CD14-positive monocyte (primary cell): ENCODE measurements around the gene STOML3. TPM values are rescaled to one million over a fixed set of nuclear protein-coding genes. Genes with fewer than 3 reads are reported as not detected.

Experiments
- DNase-seq, 3 donors: peaks; one replicate each; pipeline ENCODE4 v3.0.0-alpha.2; 2011 to 2022
- H2AFZ ChIP-seq: 2 replicates; pipeline ENCODE4 v1.6.0; 2012; ENCODE audit warnings: mild to moderate bottlenecking, low read depth, low read length, inconsistent platforms; ENCODE audit not compliant: insufficient read depth, poor library complexity, severe bottlenecking
- H3K27ac ChIP-seq, 2 donors: 1 replicate in 1 of 2; 2 replicates in 1 of 2; pipeline ENCODE4 v1.5.1; 2012 to 2013; ENCODE audit warnings: low read length in 2 of 2, control low read depth in 1 of 2, inconsistent platforms in 1 of 2, low read depth in 1 of 2, mild to moderate bottlenecking in 1 of 2
- H3K27me3 ChIP-seq, 2 donors: one replicate each; pipeline versions ENCODE4 v1.6.0 to v1.6.1; 2011 to 2013; ENCODE audit warnings: low read length in 2 of 2; ENCODE audit not compliant: control insufficient read depth in 2 of 2, insufficient read depth in 2 of 2
- H3K36me3 ChIP-seq, 2 donors: replicated peaks in 1 of 2; 1 replicate in 1 of 2; 2 replicates in 1 of 2; pipeline versions ENCODE4 v1.5.1 to v1.6.1; 2012 to 2013; ENCODE audit warnings: low read length in 2 of 2, control low read depth in 1 of 2, inconsistent platforms in 1 of 2, mild to moderate bottlenecking in 1 of 2; ENCODE audit not compliant: insufficient read depth in 2 of 2, control insufficient read depth in 1 of 2
- H3K4me1 ChIP-seq, 2 donors: 1 replicate in 1 of 2; 2 replicates in 1 of 2; pipeline versions ENCODE4 v1.5.1 to v1.6.1; 2012 to 2013; ENCODE audit warnings: low read length in 2 of 2, control low read depth in 1 of 2, inconsistent platforms in 1 of 2, mild to moderate bottlenecking in 1 of 2, moderate library complexity in 1 of 2; ENCODE audit not compliant: insufficient read depth in 2 of 2, control insufficient read depth in 1 of 2
- H3K4me2 ChIP-seq: replicated peaks from 2 replicates; pipeline ENCODE3; 2012; ENCODE audit warnings: low read length, moderate library complexity, mild to moderate bottlenecking; ENCODE audit not compliant: poor library complexity, severe bottlenecking; ENCODE audit errors: extremely low read depth
- H3K4me3 ChIP-seq, 3 experiments: fragments of 200-600 bp in 1 of 3; sonication (generic) in 1 of 3; replicated peaks in 1 of 3; 1 replicate in 2 of 3; 2 replicates in 1 of 3; pipeline ENCODE4 v1.5.1; 2011 to 2013; ENCODE audit warnings: low read length in 3 of 3, mild to moderate bottlenecking in 3 of 3, control low read depth in 2 of 3, low read depth in 2 of 3, inconsistent platforms in 1 of 3, moderate library complexity in 1 of 3
- H3K79me2 ChIP-seq: 2 replicates; pipeline ENCODE4 v1.6.0; 2012; ENCODE audit warnings: mild to moderate bottlenecking, control low read depth, inconsistent platforms, low read length, moderate library complexity; ENCODE audit not compliant: insufficient read depth
- H3K9ac ChIP-seq: 2 replicates; pipeline ENCODE4 v1.6.0; 2017; ENCODE audit warnings: low read length, mild to moderate bottlenecking; ENCODE audit not compliant: insufficient read depth, poor library complexity, severe bottlenecking
- H3K9me3 ChIP-seq, 2 donors: replicated peaks in 1 of 2; 1 replicate in 1 of 2; 2 replicates in 1 of 2; pipeline versions ENCODE4 v1.5.1 to v1.6.1; 2012 to 2013; ENCODE audit warnings: low read length in 2 of 2, control low read depth in 1 of 2; ENCODE audit not compliant: control insufficient read depth in 1 of 2, insufficient read depth in 1 of 2
- H4K20me1 ChIP-seq: 2 replicates; pipeline ENCODE4 v1.6.0; 2012; ENCODE audit warnings: mild to moderate bottlenecking, low read length, control low read depth, moderate library complexity; ENCODE audit not compliant: insufficient read depth
- H3K27ac Mint-ChIP-seq, 7 donors: one replicate each; pipeline ENCODE4 v1.8.0; 2020; ENCODE audit warnings: mild to moderate bottlenecking in 7 of 7, mixed read lengths in 7 of 7, moderate library complexity in 6 of 7, inconsistent platforms in 2 of 7
- H3K27me3 Mint-ChIP-seq, 3 donors: one replicate each; pipeline ENCODE4 v1.8.0; 2021 to 2022; ENCODE audit warnings: low read depth in 3 of 3, mild to moderate bottlenecking in 3 of 3, mixed read lengths in 3 of 3, moderate library complexity in 3 of 3, inconsistent platforms in 1 of 3
- H3K36me3 Mint-ChIP-seq, 2 donors: one replicate each; pipeline ENCODE4 v1.8.0; 2020; ENCODE audit warnings: mixed read lengths in 2 of 2, inconsistent platforms in 1 of 2, mild to moderate bottlenecking in 1 of 2
- H3K4me1 Mint-ChIP-seq: one replicate; pipeline ENCODE4 v1.8.0; 2020; ENCODE audit warnings: mild to moderate bottlenecking, mixed read lengths
- H3K4me3 Mint-ChIP-seq, 2 donors: one replicate each; pipeline ENCODE4 v1.8.0; 2020; ENCODE audit warnings: mild to moderate bottlenecking in 2 of 2, mixed read lengths in 2 of 2, moderate library complexity in 1 of 2
- H3K9me3 Mint-ChIP-seq, 7 donors: one replicate each; pipeline ENCODE4 v1.8.0; 2020 to 2022; ENCODE audit warnings: mixed read lengths in 7 of 7, mild to moderate bottlenecking in 6 of 7, moderate library complexity in 6 of 7, inconsistent platforms in 2 of 7
- WGBS: methylation state at CpG from one replicate; pipeline ENCODE4 v1.1.5; 2013; ENCODE audit warnings: missing lambda C conversion rate; ENCODE audit not compliant: insufficient coverage; 5-methylcytosine and 5-hydroxymethylcytosine counted together
- intact Hi-C, 2 donors: fragments of 100-400 bp; cut with micrococcal nuclease; formaldehyde crosslinking; loops; one replicate each; pipeline versions ENCODE4 v1.15.0 to v1.15.1; 2023
- polyA plus RNA-seq, 3 donors: library from polyadenylated mRNA; depleted of rRNA in 1 of 3; unstranded in 2 of 3; stranded (reverse) in 1 of 3; fragments of 300-500 nt in 2 of 3; fragments of >200 nt in 1 of 3; fragmentation: Illumina TruSeq in 2 of 3; gene quantifications; 1 replicate in 2 of 3; 2 replicates in 1 of 3; pipeline ENCODE4 v1.2.3, GENCODE V29; 2012 to 2021
- TF ChIP-seq, protein P1 (sequence below): fragments of 200-600 bp; IDR thresholded peaks from one replicate; pipeline ENCODE4 v1.8.0; 2022; ENCODE audit warnings: antibody characterized with exemption, mild to moderate bottlenecking

STOML3 gene
- polyA plus RNA-seq, 3 donors = not detected

DNA sequence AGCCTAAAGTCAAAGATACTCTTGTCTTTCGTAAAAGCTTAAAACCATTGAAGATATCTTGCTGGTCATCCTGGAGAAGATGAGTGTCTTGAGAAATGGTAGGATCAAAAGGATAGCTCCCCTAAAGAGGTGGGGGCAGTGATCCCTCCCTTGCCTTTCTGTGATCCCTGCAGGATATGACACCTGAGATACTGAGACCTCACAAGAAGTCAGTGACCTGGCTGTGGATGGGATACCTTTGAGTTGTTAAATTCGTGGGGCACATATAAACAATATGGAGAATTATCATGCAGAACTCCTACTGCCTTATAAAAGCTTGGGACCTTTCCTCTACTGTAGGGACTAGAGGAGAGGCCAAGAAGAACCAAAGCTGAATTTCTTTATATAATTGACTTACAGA lies 21.4 kb downstream of the STOML3 start:
- no peaks in the 10 kb centered on the region for H3K36me3 Mint-ChIP-seq
- Histone ChIP-seq H3K27me3 (no peaks in the 10 kb centered on the region), H3K36me3 (no peaks in the 10 kb centered on the region), H3K4me2 (no peak overlapping the region), H3K79me2 (no peaks in the 10 kb centered on the region), H2AFZ (no peak overlapping the region), H3K9me3 (no peaks in the 10 kb centered on the region), H3K4me3 (no peak overlapping the region), H3K27ac (no peak overlapping the region), H4K20me1 (no peaks in the 10 kb centered on the region), H3K4me1 (no peaks in the 10 kb centered on the region), H3K9ac (no peak overlapping the region)
- no peak for DNase-seq
- TF ChIP-seq, protein P1, sequence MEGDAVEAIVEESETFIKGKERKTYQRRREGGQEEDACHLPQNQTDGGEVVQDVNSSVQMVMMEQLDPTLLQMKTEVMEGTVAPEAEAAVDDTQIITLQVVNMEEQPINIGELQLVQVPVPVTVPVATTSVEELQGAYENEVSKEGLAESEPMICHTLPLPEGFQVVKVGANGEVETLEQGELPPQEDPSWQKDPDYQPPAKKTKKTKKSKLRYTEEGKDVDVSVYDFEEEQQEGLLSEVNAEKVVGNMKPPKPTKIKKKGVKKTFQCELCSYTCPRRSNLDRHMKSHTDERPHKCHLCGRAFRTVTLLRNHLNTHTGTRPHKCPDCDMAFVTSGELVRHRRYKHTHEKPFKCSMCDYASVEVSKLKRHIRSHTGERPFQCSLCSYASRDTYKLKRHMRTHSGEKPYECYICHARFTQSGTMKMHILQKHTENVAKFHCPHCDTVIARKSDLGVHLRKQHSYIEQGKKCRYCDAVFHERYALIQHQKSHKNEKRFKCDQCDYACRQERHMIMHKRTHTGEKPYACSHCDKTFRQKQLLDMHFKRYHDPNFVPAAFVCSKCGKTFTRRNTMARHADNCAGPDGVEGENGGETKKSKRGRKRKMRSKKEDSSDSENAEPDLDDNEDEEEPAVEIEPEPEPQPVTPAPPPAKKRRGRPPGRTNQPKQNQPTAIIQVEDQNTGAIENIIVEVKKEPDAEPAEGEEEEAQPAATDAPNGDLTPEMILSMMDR = no peak
- peaks cover 0 to 3% (median 0%) of the 10 kb centered on the region in 7 donors for H3K9me3 Mint-ChIP-seq
- no peak overlapping the region for H3K27ac Mint-ChIP-seq
- no peak overlapping the region for H3K4me3 Mint-ChIP-seq
- intact Hi-C loops = no loop called here
- no peaks in the 10 kb centered on the region for H3K4me1 Mint-ChIP-seq
- peaks cover 0 to 2% (median 0%) of the 10 kb centered on the region in 3 donors for H3K27me3 Mint-ChIP-seq
- WGBS = 100% methylated on average over 1 of the region's 2 CpGs

DNA sequence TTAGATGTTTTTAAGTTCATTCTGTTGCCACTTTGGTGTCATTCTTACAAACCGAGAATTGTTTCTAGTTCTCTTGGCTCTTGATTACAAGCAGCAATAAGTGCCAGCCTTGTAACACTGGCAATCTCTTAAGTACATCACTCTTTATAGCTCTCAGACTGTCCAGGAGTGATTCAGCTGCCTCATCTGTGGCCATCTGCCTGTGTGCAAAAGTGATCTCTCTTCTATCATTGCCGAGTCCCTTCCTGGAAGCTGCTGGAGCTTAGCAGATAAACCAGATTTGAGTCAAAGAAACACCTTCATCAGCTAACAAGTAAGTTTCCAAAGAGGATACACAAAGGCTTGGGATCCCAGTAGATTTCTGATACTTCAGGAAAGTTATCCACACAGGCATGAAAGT lies 23.2 kb downstream of the STOML3 start:
- peaks cover 0 to 3% (median 0%) of the 10 kb centered on the region in 7 donors for H3K9me3 Mint-ChIP-seq
- no peak for DNase-seq
- Histone ChIP-seq H3K79me2 (no peaks in the 10 kb centered on the region), H3K36me3 (no peaks in the 10 kb centered on the region), H3K4me3 (no peak overlapping the region), H2AFZ (no peak overlapping the region), H3K27ac (no peak overlapping the region), H3K9me3 (no peaks in the 10 kb centered on the region), H4K20me1 (no peaks in the 10 kb centered on the region), H3K9ac (no peak overlapping the region), H3K27me3 (no peaks in the 10 kb centered on the region), H3K4me1 (no peaks in the 10 kb centered on the region), H3K4me2 (no peak overlapping the region)
- H3K4me3 Mint-ChIP-seq = no peak overlapping the region
- TF ChIP-seq, protein P1 = no peak
- H3K27me3 Mint-ChIP-seq = peaks cover 0 to 2% (median 0%) of the 10 kb centered on the region in 3 donors
- no peak overlapping the region for H3K27ac Mint-ChIP-seq
- no peaks in the 10 kb centered on the region for H3K4me1 Mint-ChIP-seq
- intact Hi-C loops = no loop called here
- WGBS = 100% methylated on average over 1 of the region's 2 CpGs
- H3K36me3 Mint-ChIP-seq = no peaks in the 10 kb centered on the region
